Sigmoid colon (tissue), 3 donors: Measurements from ENCODE around the gene SEC14L1.

Source experiments
- CTCF ChIP-seq, 4 experiments: fragments of 450-650 bp in 3 of 4; fragments of 200-600 bp in 1 of 4; IDR thresholded peaks; one replicate each; pipeline ENCODE4 v1.5.1; 2016 to 2019; ENCODE audit warnings: antibody characterized with exemption in 4 of 4, mild to moderate bottlenecking in 3 of 4, moderate library complexity in 2 of 4
- POLR2A ChIP-seq, 2 donors: fragments of 450-650 bp; IDR thresholded peaks; one replicate each; pipeline ENCODE4 v1.6.1; 2016; ENCODE audit warnings: antibody characterized with exemption in 2 of 2, mild to moderate bottlenecking in 2 of 2, moderate library complexity in 2 of 2

- TF ChIP-seq CTCF (IDR thresholded peaks at IDR 0.05) (no peak), POLR2A (IDR thresholded peaks at IDR 0.05) (no peak)
These were observed 24.4 kb upstream of the SEC14L1 start for GRCh38 chr17:77116371-77116860.
